Neural progenitor cell (in vitro differentiated cells): ENCODE data around the gene LRRC61. TPM values are rescaled to one million over a fixed set of nuclear protein-coding genes. Genes with fewer than 3 reads are reported as not detected.

Experiments
- DNase-seq: peaks from one replicate; pipeline ENCODE4 v3.0.0-alpha.2; 2016; ENCODE audit warnings: low spot score
- H2AFZ ChIP-seq: fragments of 200-600 bp; sonication (generic); replicated peaks from 2 replicates; pipeline ENCODE4 v1.6.1; 2016; ENCODE audit warnings: antibody characterized with exemption
- H3F3A ChIP-seq: fragments of 200-600 bp; sonication (generic); 2 replicates; pipeline ENCODE4 v1.6.1; 2016; ENCODE audit warnings: antibody characterized with exemption, low read depth
- H3K27ac ChIP-seq: fragments of 200-600 bp; sonication (generic); 2 replicates; pipeline ENCODE4 v1.5.1; 2016; ENCODE audit warnings: mild to moderate bottlenecking
- H3K27me3 ChIP-seq: fragments of 200-600 bp; sonication (generic); 2 replicates; pipeline ENCODE4 v1.6.1; 2016; ENCODE audit warnings: mild to moderate bottlenecking, moderate library complexity
- H3K36me3 ChIP-seq: fragments of 200-600 bp; sonication (generic); 2 replicates; pipeline ENCODE4 v1.5.1; 2016
- H3K4me1 ChIP-seq: fragments of 200-600 bp; sonication (generic); 2 replicates; pipeline ENCODE4 v1.6.1; 2016; ENCODE audit warnings: mixed run types
- H3K4me2 ChIP-seq: fragments of 200-600 bp; sonication (generic); 2 replicates; pipeline ENCODE4 v1.6.1; 2016
- H3K4me3 ChIP-seq: fragments of 200-600 bp; sonication (generic); 2 replicates; pipeline ENCODE4 v1.5.1; 2016
- H3K79me2 ChIP-seq: fragments of 200-600 bp; sonication (generic); 2 replicates; pipeline ENCODE4 v1.6.1; 2016; ENCODE audit warnings: low read depth
- H3K9ac ChIP-seq: fragments of 200-600 bp; sonication (generic); 2 replicates; pipeline ENCODE4 v1.6.1; 2016
- H3K9me3 ChIP-seq: fragments of 200-600 bp; sonication (generic); 2 replicates; pipeline ENCODE4 v1.5.1; 2016; ENCODE audit warnings: low read depth
- H4K20me1 ChIP-seq: fragments of 200-600 bp; sonication (generic); 2 replicates; pipeline ENCODE4 v1.6.1; 2016; ENCODE audit warnings: low read depth
- H3K27ac Mint-ChIP-seq: 3 replicates; pipeline ENCODE4 v1.8.0; 2021; ENCODE audit warnings: mixed read lengths
- H3K27me3 Mint-ChIP-seq: 2 replicates; pipeline ENCODE4 v1.8.0; 2022; ENCODE audit warnings: low read depth, mild to moderate bottlenecking, inconsistent platforms, moderate library complexity, mixed read lengths; ENCODE audit not compliant: insufficient read depth
- H3K36me3 Mint-ChIP-seq: 3 replicates; pipeline ENCODE4 v1.8.0; 2021; ENCODE audit warnings: mixed read lengths
- H3K4me1 Mint-ChIP-seq: 3 replicates; pipeline ENCODE4 v1.8.0; 2021; ENCODE audit warnings: mixed read lengths
- H3K4me3 Mint-ChIP-seq: 3 replicates; pipeline ENCODE4 v1.8.0; 2021; ENCODE audit warnings: mild to moderate bottlenecking, moderate library complexity, mixed read lengths
- H3K9me3 Mint-ChIP-seq: 3 replicates; pipeline ENCODE4 v1.8.0; 2020; ENCODE audit warnings: mixed read lengths
- EZH2 ChIP-seq: fragments of 200-600 bp; sonication (generic); IDR thresholded peaks from 2 replicates; pipeline ENCODE4 v1.6.1; 2017; ENCODE audit warnings: antibody characterized with exemption, mild to moderate bottlenecking, moderate library complexity
- EZH2phosphoT487 ChIP-seq: fragments of 200-600 bp; sonication (generic); IDR thresholded peaks from 2 replicates; pipeline ENCODE4 v1.6.1; 2017; ENCODE audit warnings: antibody characterized with exemption
- total RNA-seq: library from RNA; depleted of rRNA; stranded (reverse); fragments of >200 nt; gene quantifications from 2 replicates; pipeline ENCODE4 v1.2.3, GENCODE V29; 2015; ENCODE audit warnings: low replicate concordance
- TF ChIP-seq, protein P1 (sequence below): fragments of 200-600 bp; sonication (generic); IDR thresholded peaks from 2 replicates; pipeline ENCODE4 v1.5.1; 2017; ENCODE audit warnings: antibody characterized with exemption, mild to moderate bottlenecking

Gene LRRC61
- total RNA-seq, 1 donor from 2014 or later: 2.0 TPM

DNA sequence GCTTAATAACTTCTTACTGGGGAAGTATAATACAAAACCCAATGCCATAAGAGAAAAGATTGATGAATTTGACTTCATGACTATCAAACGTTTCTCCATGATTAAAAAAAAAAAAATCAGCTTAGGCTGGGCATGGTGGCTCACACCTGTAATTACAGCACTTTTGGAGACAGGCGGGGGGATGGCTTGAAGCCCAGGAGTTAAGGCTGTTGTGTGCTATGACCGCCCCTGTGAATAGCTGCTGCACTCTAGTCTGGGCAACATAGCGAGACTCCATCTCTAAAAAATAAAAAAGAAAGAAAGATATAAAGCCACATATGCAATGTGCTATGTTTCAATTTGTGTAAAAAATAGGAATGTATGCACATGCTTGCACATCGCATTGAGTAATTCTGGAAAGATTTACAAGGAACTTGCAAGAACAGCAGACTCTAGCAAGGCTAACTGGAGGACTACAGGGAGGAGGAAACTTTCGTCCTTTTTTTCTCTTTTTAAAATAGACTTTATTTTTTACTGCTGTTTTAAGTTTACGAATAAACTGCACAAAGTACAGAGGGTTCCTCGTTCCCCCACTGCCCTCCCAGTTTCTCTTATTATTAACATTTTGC, 28.5 kb downstream of the LRRC61 start:
- no peaks in the 10 kb centered on the region for H4K20me1 ChIP-seq
- H3K27me3 Mint-ChIP-seq: peaks cover 7% of the 10 kb centered on the region
- H3K9ac ChIP-seq: no peak overlapping the region
- peaks cover 2% of the 10 kb centered on the region for H3K9me3 Mint-ChIP-seq
- H3K4me3 ChIP-seq: no peak overlapping the region
- H3F3A ChIP-seq: no peaks in the 10 kb centered on the region
- H3K36me3 ChIP-seq: no peaks in the 10 kb centered on the region
- H3K4me2 ChIP-seq: no peak overlapping the region
- H3K4me1 Mint-ChIP-seq: peaks cover 9% of the 10 kb centered on the region
- no peaks in the 10 kb centered on the region for H3K4me1 ChIP-seq
- DNase-seq: no peak
- H3K27me3 ChIP-seq: no peaks in the 10 kb centered on the region
- no peak overlapping the region for H3K27ac Mint-ChIP-seq
- no peaks in the 10 kb centered on the region for H3K79me2 ChIP-seq
- no peaks in the 10 kb centered on the region for H3K36me3 Mint-ChIP-seq
- TF ChIP-seq EZH2phosphoT487 (no peak), EZH2 (no peak)
- TF ChIP-seq, protein P1, sequence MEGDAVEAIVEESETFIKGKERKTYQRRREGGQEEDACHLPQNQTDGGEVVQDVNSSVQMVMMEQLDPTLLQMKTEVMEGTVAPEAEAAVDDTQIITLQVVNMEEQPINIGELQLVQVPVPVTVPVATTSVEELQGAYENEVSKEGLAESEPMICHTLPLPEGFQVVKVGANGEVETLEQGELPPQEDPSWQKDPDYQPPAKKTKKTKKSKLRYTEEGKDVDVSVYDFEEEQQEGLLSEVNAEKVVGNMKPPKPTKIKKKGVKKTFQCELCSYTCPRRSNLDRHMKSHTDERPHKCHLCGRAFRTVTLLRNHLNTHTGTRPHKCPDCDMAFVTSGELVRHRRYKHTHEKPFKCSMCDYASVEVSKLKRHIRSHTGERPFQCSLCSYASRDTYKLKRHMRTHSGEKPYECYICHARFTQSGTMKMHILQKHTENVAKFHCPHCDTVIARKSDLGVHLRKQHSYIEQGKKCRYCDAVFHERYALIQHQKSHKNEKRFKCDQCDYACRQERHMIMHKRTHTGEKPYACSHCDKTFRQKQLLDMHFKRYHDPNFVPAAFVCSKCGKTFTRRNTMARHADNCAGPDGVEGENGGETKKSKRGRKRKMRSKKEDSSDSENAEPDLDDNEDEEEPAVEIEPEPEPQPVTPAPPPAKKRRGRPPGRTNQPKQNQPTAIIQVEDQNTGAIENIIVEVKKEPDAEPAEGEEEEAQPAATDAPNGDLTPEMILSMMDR: no peak
- H3K4me3 Mint-ChIP-seq: no peak overlapping the region
- H3K27ac ChIP-seq: no peak overlapping the region
- no peaks in the 10 kb centered on the region for H3K9me3 ChIP-seq
- no peak overlapping the region for H2AFZ ChIP-seq

GRCh38 chr7:150355666-150356059, 32.5 kb downstream of the LRRC61 start:
- Histone ChIP-seq H3K4me1 (no peaks in the 10 kb centered on the region), H3K9me3 (no peaks in the 10 kb centered on the region), H3K79me2 (no peaks in the 10 kb centered on the region), H3K9ac (no peak overlapping the region), H3K4me2 (no peak overlapping the region), H3K36me3 (no peaks in the 10 kb centered on the region), H2AFZ (no peak overlapping the region), H3F3A (peaks cover 18% of the 10 kb centered on the region), H4K20me1 (no peaks in the 10 kb centered on the region), H3K4me3 (no peak overlapping the region), H3K27ac (no peak overlapping the region), H3K27me3 (no peaks in the 10 kb centered on the region)
- TF ChIP-seq, protein P1: no peak
- TF ChIP-seq EZH2 (no peak), EZH2phosphoT487 (no peak)
- Mint-ChIP-seq H3K27me3 (peaks cover 20% of the 10 kb centered on the region), H3K4me1 (peaks cover 14% of the 10 kb centered on the region), H3K27ac (no peak overlapping the region), H3K36me3 (no peaks in the 10 kb centered on the region), H3K9me3 (peaks cover 2% of the 10 kb centered on the region), H3K4me3 (no peak overlapping the region)
- DNase-seq: no peak

DNA sequence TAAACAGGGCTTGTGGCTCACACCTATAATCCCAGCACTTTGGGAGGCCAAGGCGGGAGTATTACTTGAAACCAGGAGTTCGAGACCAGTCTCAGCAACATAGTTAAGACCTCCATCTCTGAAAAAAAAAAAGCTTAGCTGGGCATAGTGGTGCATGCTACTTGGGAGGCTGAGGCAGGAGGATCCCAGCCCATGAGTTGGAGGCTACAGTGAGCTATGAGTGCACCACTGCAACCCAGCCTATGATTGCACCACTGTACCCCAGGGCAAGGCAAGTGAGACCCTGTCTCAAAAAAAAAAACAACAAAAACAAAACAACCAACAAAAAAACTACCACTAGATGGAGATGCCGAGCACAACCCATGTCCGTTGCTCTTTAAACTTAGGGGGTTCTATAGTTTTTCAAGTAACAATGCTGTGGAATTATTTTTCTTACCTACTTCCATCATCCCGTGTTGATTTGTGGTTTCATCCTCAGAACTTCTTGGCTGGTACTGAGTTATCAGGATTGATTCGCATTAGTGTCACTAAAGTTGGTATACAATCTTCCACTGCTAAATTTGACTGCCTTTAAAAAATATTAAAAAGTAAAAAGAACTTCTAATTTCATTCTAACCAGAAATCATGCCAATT, 33.2 kb downstream of the LRRC61 start:
- Mint-ChIP-seq H3K27me3 (peaks cover 20% of the 10 kb centered on the region), H3K27ac (no peak overlapping the region), H3K4me3 (no peak overlapping the region), H3K9me3 (peaks cover 2% of the 10 kb centered on the region), H3K4me1 (peaks cover 19% of the 10 kb centered on the region), H3K36me3 (no peaks in the 10 kb centered on the region)
- no peaks in the 10 kb centered on the region for H3K79me2 ChIP-seq
- H3F3A ChIP-seq: peaks cover 18% of the 10 kb centered on the region
- DNase-seq: peak; percentile 62
- H2AFZ ChIP-seq: no peak overlapping the region
- no peak overlapping the region for H3K4me2 ChIP-seq
- peaks cover 2% of the 10 kb centered on the region for H3K4me1 ChIP-seq
- H3K27ac ChIP-seq: no peak overlapping the region
- H3K27me3 ChIP-seq: no peaks in the 10 kb centered on the region
- TF ChIP-seq EZH2: no peak
- TF ChIP-seq, protein P1: peak; percentile 80
- no peak overlapping the region for H3K9ac ChIP-seq
- no peaks in the 10 kb centered on the region for H4K20me1 ChIP-seq
- no peak overlapping the region for H3K4me3 ChIP-seq
- H3K9me3 ChIP-seq: no peaks in the 10 kb centered on the region
- H3K36me3 ChIP-seq: no peaks in the 10 kb centered on the region
